ENCODE data around the gene PRSS23.
A peak's percentile ranks its signal among the peaks of the same experiment; 100 is the strongest.

Gene PRSS23

DNA sequence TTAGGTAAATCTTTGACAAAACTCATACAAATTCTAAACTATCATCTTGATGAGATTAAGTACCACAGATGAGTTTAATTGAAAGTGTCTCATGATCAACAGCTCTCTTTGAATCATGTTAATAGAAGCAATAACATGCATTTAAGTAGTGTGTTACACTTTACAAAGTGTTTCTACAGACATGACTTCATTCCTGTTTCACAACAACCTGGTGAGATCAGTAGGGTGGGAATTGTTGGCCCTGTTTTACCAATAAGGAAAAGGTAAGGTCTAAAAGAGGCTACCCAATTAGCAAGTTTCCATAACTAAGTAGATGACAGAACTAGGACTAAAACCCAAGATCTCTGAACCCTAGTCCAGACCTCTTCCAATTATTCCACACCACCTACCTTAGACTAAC lies 12.7 kb upstream of the PRSS23 start:
- TF ChIP-seq, protein P1, sequence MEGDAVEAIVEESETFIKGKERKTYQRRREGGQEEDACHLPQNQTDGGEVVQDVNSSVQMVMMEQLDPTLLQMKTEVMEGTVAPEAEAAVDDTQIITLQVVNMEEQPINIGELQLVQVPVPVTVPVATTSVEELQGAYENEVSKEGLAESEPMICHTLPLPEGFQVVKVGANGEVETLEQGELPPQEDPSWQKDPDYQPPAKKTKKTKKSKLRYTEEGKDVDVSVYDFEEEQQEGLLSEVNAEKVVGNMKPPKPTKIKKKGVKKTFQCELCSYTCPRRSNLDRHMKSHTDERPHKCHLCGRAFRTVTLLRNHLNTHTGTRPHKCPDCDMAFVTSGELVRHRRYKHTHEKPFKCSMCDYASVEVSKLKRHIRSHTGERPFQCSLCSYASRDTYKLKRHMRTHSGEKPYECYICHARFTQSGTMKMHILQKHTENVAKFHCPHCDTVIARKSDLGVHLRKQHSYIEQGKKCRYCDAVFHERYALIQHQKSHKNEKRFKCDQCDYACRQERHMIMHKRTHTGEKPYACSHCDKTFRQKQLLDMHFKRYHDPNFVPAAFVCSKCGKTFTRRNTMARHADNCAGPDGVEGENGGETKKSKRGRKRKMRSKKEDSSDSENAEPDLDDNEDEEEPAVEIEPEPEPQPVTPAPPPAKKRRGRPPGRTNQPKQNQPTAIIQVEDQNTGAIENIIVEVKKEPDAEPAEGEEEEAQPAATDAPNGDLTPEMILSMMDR (IDR thresholded peaks at IDR 0.05; ENCODE audit: low read length, missing control alignments): no peak
- DNase-seq (ENCODE audit: low read depth): peak; percentile 25
- H3K4me3 ChIP-seq (replicated peaks; ENCODE audit: low read depth, low read length): no peak overlapping the region

DNA sequence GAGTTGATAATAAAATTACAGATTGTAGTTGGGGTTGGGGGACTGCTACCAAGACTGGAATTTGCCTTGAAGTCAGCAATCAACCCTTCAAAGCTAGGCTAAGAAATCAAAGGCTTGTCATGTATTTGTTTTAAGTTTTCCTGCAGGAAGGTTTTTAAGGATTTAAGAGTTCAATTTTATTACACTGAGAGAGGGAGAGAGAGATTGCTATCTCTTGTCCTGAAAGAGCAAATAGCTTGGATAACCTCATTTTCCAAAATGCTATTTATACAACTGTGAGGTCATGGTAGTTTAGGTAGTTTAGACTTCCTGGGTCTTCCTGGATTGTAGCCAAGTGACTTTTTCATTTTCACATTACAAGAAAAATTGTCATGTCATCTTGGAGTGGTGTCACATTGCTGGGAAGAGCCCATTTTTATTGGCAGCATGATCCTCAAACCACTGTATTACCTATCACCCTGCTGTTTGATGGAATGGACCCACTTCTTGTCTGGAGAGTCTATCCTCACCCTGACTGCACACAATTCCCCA lies 10.1 kb upstream of the PRSS23 start:
- H3K4me3 ChIP-seq (replicated peaks; ENCODE audit: low read depth, low read length): no peak overlapping the region
- no peak for DNase-seq (ENCODE audit: low read depth)
- TF ChIP-seq, protein P1 (IDR thresholded peaks at IDR 0.05; ENCODE audit: low read length, missing control alignments): no peak

DNA sequence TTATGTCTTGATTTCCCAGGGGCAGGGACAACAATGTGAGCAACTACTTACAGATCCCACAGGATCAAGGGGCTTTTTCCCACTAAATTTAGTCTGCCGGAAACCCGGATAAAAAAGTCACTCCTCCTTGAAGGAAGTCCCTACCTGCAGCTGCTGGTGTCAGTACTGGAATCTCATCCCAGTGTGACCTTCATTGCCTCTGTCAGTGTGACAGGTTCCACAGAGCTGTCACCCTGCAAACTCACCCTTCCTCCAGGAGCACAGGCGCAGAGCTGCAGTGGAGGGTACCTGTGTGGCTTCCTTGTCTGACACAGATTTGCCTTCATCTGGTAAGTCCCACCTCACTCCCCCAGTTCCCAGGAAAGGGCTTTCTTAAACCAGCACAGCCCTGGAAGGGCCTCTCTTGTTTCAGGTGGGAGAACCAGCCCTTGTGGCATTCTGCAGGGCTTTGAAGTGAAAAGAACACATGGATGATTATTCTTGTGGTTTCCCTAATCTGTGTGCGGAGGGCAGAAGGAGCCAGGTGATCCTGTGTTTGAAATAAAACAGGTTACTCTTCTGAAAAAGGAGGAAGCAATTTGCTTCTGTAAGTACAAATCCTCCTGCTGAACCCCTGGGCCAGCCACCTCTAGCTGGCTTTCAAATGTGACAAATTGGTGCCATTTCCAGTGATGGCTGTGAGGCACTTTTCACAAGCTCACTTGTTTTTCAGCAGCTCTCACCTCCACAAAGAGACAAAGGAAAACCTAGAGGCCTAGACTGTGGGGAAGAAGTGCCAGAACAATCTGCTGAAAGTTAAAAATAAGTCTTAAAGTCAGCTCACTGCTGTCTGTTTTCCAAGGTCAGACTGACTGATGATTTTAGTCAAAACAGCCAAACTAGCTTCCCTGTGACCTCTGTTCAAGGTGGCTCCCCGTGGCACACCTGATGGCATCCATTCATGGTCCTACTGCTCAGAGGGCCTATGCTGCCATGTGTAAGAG lies 9.2 kb upstream of the PRSS23 start:
- no peak for DNase-seq (ENCODE audit: low read depth)
- TF ChIP-seq, protein P1 (IDR thresholded peaks at IDR 0.05; ENCODE audit: low read length, missing control alignments): no peak
- no peak overlapping the region for H3K4me3 ChIP-seq (replicated peaks; ENCODE audit: low read depth, low read length)

DNA sequence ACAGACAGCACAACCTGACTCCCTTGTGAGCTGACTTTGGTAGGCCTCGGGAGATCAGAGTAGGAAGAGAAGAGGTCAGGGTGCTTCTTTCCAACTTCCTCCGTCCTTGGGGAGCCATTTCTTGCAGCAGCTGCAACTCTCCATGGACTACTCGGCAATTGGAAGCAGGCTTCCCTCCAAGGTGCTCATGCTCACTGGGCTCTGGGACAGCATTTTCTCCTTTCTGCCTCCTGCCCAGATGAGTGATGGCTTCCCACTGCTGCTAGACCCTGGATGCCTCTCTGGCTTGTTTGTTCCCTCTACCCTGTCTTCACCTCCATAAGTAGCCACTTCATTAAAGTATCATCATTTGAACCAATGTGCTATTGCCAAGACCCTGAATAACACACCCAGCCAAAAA lies 8.2 kb upstream of the PRSS23 start:
- no peak overlapping the region for H3K4me3 ChIP-seq (replicated peaks; ENCODE audit: low read depth, low read length)
- DNase-seq (ENCODE audit: low read depth): no peak
- TF ChIP-seq, protein P1 (IDR thresholded peaks at IDR 0.05; ENCODE audit: low read length, missing control alignments): no peak

DNA sequence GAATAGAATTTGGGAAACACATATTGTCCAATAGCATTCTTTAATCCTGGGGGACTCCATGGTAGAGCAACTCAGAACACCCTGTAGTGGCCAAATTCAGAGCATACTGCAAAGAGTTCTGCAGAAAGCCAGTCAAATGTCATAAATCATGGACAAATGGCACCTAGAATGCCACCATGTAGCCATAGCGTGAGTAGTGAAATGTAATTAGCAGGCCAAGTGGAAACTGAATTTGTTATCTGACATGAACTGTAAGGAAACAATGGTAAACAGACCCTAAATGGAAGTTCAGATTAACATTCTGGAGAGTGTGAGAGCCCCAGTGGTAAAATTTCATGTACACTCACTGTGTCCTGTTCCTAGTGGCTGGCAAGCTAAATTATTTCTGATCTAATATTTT lies 7.0 kb upstream of the PRSS23 start:
- TF ChIP-seq, protein P1 (IDR thresholded peaks at IDR 0.05; ENCODE audit: low read length, missing control alignments): no peak
- no peak overlapping the region for H3K4me3 ChIP-seq (replicated peaks; ENCODE audit: low read depth, low read length)
- DNase-seq (ENCODE audit: low read depth): no peak

DNA sequence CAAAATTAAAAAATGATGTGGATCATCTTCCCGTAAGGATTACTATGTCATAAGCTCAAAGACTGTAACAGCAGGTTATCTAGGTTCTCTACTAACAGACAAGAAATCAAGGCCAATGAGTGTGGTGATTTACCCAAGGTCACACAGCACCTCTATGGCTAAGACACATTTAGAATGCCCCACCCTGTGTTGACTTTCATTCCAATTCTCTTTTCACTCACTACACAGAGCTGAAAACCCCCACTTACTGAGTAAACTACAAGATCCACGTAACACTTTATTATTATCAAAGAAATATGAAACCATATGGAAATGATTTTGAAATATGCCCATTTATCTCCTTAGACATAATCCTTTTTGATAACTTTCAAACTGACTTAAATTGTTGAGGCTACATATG lies 4.8 kb upstream of the PRSS23 start:
- H3K4me3 ChIP-seq (replicated peaks; ENCODE audit: low read depth, low read length): no peak overlapping the region
- no peak for DNase-seq (ENCODE audit: low read depth)
- TF ChIP-seq, protein P1 (IDR thresholded peaks at IDR 0.05; ENCODE audit: low read length, missing control alignments): no peak
